Measurements from ENCODE around the gene ORM2.
"Not testable (repeated sequence)": the region's sequence is repeated elsewhere in the genome, so short reads cannot be mapped to it uniquely, and the experiment has no call there.

ORM2 gene

DNA sequence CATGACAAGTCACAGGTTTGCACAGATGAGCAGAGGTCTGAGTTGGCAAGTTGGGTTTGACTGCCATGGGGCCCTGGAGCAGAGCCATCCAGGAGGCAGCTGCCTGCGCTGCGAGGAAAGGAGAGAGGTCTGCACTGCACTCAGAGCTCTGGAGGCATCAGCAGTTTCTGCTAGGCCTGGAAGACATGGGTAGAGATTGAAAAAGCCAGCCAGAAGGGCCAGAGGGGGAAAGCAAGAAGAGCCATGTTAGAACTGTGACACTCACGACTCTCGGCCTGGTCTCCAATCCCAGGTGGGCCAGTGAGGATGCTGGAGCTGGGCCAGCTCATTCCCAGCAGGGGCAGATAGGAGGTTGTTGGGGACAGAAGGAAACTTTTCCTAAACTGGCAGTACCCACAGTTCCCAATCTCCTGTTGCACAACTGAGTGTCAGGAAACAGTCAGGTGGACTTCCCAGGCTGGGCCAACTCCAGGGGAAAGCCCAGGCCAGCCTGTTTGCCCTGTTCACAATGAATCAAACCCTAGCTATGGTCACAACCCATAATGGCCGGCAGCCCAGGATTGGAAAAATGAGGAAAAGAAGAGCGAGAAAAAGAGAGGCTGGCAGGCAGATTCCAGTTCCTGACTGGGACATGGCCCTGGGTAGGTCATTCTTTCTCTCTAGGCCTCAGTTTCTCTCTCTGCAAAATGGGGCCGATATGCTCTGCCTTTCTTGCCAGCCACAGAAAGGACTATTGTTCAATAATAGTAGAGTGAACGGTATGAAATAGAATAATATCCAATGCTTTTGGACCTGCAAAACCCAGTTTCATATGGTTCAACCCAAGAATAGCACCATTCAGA, 14.6 kb upstream of the ORM2 start:
- no peak for DNase-seq (ENCODE audit: low read depth in 2 of 2)

DNA sequence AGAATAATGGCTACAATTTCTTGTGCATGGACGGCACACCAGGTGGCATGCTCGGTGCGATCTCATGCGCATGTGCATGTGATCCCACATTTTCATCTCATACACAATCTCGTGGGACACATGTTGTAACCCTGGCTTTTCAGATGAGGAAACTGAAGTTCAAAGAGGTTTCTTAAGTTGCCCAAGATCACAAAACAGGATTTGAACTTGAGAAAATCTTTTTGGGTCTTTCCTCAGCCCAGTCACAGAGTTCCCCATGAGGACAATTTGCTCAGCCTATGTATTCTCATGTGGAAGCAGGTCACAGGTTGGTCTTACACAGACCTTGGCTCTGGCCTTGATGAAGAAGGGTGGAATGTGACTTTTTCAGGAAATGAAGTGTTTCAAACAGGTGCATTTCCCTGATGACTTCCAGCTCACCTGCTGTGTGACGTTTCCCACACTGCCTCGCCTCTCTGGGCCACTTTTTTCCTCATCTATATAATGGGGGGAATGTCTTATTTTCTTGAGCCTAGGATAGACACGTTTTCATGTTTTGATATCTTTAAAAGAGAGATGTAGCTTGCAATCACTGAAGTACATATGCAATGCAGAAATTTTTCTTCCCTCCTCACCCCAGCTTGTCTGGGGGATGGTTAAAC, 13.8 kb upstream of the ORM2 start:
- no peak for DNase-seq (ENCODE audit: low read depth in 2 of 2)

DNA sequence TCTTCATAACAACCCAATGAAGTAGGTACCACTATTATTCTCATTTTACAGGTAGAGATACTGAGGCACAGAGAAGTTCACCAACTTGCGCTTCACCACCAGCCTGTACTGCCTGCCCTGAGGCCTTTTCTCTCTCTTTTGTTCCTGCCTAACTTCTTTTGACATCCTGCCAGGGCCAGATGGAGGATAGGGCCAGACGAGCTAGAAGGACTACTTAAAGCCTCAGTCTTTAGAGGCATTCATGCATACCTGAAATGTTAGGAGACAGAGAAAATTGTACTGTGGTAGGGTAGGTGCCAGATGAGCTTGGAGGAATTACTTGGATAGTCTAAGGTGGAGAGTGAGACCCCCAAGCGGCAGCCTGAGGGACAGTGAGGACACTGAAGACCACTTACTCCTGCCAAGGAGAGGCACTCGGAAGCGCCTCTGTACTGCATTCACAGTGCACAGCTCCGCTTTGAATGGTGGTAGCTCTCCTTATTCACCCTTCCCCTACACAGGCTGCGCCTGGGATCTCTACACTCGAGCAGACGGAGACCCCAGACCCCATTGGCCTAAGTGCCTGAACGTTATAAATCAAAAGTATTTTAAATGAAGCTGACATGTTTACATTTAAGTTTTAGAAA, 13.0 kb upstream of the ORM2 start:
- DNase-seq (ENCODE audit: low read depth in 2 of 2), result no peak

DNA sequence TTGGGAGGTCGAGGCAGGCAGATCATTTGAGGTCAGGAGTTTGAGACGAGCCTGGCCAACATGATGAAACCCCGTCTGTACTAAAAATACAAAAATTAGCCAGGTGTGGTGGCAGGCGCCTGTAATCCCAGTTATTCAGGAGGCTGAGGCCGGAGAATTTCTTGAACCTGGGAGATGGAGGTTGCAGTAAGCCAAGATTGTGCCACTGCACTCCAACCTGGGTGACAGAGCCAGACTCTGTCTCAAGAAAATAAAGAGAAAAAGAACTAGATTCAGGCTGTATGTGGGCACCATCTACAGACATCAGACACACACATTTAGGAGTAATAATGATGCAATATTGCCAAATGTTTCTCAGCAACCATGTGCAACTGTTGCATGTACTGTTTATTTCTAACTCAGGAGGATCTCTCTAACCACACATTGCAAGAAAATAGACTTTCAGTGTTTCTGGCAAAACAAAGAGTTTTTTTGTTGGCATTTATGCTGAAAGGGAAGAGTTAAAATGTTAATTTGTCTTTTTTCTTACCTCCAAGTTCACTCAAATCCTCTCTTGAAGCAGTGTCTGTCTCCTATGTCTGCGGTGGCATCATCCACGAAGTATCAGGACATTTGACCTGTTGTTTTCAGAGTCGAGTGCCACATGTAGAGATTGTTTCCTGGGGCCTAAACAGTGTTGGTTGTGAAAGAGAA, 11.9 kb upstream of the ORM2 start:
- DNase-seq (ENCODE audit: low read depth in 2 of 2), result no peak

DNA sequence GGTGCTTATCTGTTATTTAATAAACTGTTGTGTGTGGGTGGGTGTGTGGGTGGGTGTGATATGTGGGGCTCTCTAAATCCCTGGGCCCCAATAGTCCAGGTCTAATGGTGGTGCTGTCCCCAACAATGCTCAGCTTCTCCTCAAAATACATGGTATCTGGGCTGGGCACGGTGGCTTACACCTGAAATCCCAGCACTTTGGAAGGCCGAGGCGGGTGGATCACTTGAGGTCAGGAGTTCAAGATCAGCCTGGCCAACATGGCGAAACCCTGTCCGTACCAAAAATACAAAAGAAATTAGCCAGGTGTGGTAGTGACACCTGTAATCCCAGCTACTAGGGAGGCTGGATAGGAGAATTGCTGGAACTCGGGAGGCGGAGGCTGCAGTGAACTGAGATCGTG, 11.3 kb upstream of the ORM2 start:
- DNase-seq (ENCODE audit: low read depth in 2 of 2), result no peak

DNA sequence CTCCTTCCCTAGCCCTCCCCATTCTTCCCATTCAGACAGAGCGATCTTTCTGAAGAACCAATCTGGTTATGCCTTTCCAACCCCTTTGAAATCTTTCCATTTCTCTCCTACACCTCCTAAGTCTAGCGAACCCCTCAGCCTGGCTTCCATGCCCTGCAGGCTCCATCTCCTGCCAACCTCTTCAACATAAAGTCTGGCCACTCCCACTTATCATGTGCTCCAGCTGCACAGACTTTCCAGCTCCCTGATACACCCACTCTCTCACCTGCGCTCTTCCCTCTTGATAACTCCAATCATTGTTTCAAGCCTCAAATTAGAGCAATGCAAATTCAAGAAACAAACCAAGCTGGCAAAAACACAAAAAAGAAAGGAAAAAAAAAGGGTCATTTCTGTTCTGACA, 10.5 kb upstream of the ORM2 start:
- DNase-seq (ENCODE audit: low read depth in 2 of 2), result no peak

GRCh38 chr9:114320710-114321109, 9.0 kb upstream of the ORM2 start:
- DNase-seq (ENCODE audit: low read depth in 2 of 2), result not testable (repeated sequence)

- no peak for DNase-seq (ENCODE audit: low read depth in 2 of 2)
Measured at GRCh38 chr9:114321759-114322158, 7.9 kb upstream of the ORM2 start.

- DNase-seq (ENCODE audit: low read depth in 2 of 2), result not testable (repeated sequence)
Measured at GRCh38 chr9:114322160-114322818, 7.4 kb upstream of the ORM2 start.

DNA sequence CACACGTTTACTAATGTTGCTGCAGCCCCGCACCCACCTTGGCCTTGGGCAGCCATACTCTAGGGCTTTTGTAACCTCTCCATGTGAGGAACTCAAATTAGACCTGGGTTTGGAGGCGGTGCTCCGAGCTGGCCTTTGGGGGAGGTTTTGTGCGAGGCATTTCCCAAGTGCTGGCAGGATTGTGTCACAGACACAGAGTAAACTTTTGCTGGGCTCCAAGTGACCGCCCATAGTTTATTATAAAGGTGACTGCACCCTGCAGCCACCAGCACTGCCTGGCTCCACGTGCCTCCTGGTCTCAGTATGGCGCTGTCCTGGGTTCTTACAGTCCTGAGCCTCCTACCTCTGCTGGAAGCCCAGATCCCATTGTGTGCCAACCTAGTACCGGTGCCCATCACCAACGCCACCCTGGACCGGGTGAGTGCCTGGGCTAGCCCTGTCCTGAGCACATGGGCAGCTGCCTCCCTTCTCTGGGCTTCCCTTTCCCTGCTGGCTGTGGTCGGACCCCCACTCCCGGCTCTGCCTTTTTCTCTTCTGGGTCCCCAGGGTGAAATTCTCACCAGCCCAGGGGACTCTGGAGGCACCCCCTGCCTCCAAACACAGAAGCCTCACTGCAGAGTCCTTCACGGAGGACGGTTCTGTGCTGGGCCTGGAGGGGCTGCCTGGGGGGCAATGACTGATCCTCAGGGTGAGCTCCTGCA, 6.7 kb upstream of the ORM2 start, which contains the start of gene ORM1:
TSS of gene ORM1 (plus strand) at position 268 of the 701 bp plus-strand sequence. CDS start at position 304, 36 bp downstream.
- not testable (repeated sequence) for DNase-seq (ENCODE audit: low read depth in 2 of 2)

GRCh38 chr9:114323849-114324248, 5.8 kb upstream of the ORM2 start:
- DNase-seq (ENCODE audit: low read depth in 2 of 2), result not testable (repeated sequence)

GRCh38 chr9:114324492-114324891, 5.2 kb upstream of the ORM2 start:
- DNase-seq (ENCODE audit: low read depth in 2 of 2), result no peak

- not testable (repeated sequence) for DNase-seq (ENCODE audit: low read depth in 2 of 2)
Measured at GRCh38 chr9:114324965-114325364, 4.7 kb upstream of the ORM2 start.

DNA sequence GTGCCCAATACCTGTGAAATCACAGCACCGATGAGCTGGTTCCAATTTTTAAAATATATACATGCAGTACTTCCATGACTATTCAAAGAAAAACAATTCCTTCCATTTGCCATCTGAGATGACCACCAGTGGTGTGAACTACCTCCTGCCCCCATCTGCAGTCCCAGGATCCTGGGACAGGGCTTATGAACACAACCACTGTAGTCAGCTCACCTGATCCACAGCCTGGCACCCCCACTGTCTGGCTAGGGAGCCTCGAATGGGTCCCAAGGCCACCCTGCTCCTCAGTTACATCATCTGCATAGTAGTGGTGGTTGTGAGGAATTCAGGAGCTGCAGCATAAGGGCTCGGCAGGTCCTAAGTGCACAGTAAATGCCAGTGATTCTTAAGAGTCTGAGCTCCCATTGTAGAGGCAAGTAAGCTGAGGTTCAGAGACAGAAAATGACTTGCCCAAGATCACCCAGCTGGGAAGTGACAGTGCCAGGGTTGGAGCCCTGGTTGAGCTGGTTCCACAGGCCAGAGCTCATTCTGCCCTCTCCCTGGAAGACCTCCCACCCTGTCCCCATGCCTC, 3.9 kb upstream of the ORM2 start:
- DNase-seq (ENCODE audit: low read depth in 2 of 2), result not testable (repeated sequence)

- no peak for DNase-seq (ENCODE audit: low read depth in 2 of 2)
Measured at GRCh38 chr9:114327749-114328148, 1.9 kb upstream of the ORM2 start.

GRCh38 chr9:114328357-114328820, 1.3 kb upstream of the ORM2 start:
- DNase-seq (ENCODE audit: low read depth in 2 of 2), result not testable (repeated sequence)

DNA sequence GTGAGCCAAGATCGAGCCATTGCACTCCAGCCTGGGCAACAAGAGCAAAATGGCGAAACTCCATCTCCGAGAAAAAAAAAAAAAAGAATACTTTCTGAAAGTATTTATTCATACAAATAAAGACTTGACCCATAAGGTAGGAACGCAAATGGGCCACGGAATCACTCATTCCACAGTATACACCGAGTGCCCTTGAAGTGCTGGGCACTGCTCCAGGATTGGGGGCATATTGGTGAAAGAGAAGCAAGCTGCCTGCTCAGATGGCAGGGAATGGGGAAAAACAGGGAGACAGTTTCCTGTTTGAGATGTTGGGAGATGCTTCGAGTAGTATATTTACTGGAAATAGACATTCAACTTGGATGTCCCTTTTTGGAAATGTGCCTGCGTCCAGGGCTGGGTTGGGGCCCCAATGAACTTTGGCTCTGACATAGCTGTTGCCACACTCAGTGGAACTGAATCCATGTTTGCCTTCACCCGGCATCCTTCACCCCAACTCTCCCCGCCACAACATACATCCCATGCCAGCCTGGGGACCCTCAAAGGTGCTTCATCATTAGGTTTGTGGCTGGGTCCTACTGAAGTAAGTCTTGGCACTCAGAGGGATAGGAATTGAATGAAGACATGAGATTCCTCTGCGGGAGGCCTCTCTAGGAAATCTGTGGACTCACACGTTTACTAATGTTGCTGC, 588 bp upstream of the ORM2 start:
- DNase-seq (ENCODE audit: low read depth in 2 of 2), result not testable (repeated sequence)

DNA sequence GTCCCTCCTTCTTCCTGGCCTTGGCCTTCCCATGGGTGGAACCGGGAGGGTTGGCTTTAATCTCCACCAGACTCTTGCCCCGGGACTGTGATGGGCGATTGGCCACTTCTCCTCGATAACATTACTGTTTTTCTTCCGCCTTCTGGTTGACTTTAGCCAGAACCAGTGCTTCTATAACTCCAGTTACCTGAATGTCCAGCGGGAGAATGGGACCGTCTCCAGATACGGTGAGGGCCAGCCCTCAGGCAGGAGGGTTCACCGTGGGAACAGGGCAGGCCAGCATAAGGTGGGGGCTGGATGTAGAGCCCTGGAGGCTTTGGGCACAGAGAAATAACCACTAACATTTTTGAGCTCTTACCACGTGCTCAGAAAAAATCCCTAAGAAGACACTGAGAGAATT, 967 bp downstream of the ORM2 start:
- no peak for DNase-seq (ENCODE audit: low read depth in 2 of 2)
